ENCODE results near the gene PCNX1.

PCNX1 gene

DNA sequence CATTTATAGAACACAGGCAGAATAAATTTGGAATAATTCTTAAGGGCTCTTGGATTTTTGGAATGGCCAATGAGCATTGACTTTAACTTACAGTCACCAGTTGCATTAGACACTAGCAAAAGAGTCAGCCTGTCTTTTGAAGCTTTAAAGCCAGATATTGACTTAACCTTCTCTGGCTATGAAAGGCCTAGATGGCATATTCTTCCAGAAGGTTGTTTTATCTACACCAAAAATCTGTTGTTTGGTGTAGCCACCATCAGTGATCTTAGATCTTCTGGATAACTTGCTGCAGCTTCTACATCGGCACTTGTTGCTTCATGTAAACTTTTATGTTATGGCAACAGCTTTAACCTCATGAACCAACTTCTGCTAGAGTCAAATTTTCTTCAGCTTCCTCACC is 10.4 kb downstream of the PCNX1 start:
- Histone ChIP-seq H3K27me3 (ENCODE audit: insufficient read depth, poor library complexity, severe bottlenecking) (no peaks in the 10 kb centered on the region), H3K27ac (replicated peaks) (peak overlapping the region; percentile 31; the same call in 1 of the 2 replicates), H3K4me3 (replicated peaks; ENCODE audit: insufficient read depth, low read length) (no peak overlapping the region)
- TF ChIP-seq POLR2AphosphoS5 (IDR thresholded peaks at IDR 0.05; ENCODE audit: low read depth) (no peak), CTCF (IDR thresholded peaks at IDR 0.05; ENCODE audit: insufficient read depth, low read length) (no peak), REST (IDR thresholded peaks at IDR 0.05; ENCODE audit: insufficient replicate concordance, low read depth) (no peak), SPI1 (IDR thresholded peaks at IDR 0.05; ENCODE audit: borderline replicate concordance, low read depth) (no peak), GABPA (IDR thresholded peaks at IDR 0.05; ENCODE audit: low read depth) (no peak)
- no peak for DNase-seq (ENCODE audit: low read depth in 1 of 2, low spot score in 1 of 2)

DNA sequence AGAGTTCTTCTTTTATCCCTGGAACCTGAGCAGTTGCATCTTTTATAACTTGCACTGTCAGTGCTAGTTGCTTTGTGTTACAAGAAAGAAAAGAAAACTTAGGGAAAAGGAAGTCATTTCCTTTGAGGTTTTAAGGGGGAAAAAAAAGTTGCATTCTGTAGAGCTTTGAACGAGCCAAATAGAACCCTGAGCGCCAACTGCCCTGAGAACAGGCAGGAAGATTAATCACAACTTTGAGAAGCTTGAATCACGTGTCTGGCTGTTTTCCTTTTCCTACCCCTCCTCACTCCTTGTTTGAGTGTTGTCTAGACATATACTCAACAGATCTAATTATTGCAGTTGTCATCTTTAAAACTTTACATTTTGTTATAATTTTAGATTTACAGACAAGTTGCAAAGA is 12.5 kb downstream of the PCNX1 start:
- no peaks in the 10 kb centered on the region for H3K27me3 ChIP-seq (ENCODE audit: insufficient read depth, poor library complexity, severe bottlenecking)
- no peak for TF ChIP-seq REST (IDR thresholded peaks at IDR 0.05; ENCODE audit: insufficient replicate concordance, low read depth)
- TF ChIP-seq SPI1 (IDR thresholded peaks at IDR 0.05; ENCODE audit: borderline replicate concordance, low read depth) = no peak
- TF ChIP-seq POLR2AphosphoS5 (IDR thresholded peaks at IDR 0.05; ENCODE audit: low read depth) = no peak
- TF ChIP-seq GABPA (IDR thresholded peaks at IDR 0.05; ENCODE audit: low read depth) = no peak
- TF ChIP-seq CTCF (IDR thresholded peaks at IDR 0.05; ENCODE audit: insufficient read depth, low read length) = no peak
- no peak overlapping the region for H3K27ac ChIP-seq (replicated peaks)
- H3K4me3 ChIP-seq (replicated peaks; ENCODE audit: insufficient read depth, low read length) = no peak overlapping the region
- DNase-seq (ENCODE audit: low read depth in 1 of 2, low spot score in 1 of 2) = no peak

DNA sequence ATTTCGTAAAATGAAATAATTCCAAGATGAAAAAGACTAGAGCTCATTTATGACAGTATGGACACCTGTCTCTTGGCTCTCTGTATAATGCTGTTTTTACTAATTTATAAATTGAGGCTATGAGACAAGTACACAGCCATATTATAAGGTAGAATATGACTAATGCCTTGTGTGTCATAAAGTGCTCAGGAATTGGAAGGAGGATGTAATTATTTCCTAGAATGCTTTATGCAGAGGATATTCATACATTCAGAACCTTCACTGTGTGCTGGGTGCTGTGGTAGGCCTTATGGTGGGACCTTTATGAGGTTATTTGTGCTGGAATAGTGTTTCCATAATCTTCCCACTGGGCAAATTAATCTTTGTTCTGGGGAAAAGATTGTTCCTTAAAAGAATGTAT is 13.3 kb downstream of the PCNX1 start:
- no peak for DNase-seq (ENCODE audit: low read depth in 1 of 2, low spot score in 1 of 2)
- H3K4me3 ChIP-seq (replicated peaks; ENCODE audit: insufficient read depth, low read length) = no peak overlapping the region
- H3K27me3 ChIP-seq (ENCODE audit: insufficient read depth, poor library complexity, severe bottlenecking) = no peaks in the 10 kb centered on the region
- H3K27ac ChIP-seq (replicated peaks) = no peak overlapping the region
- TF ChIP-seq REST (IDR thresholded peaks at IDR 0.05; ENCODE audit: insufficient replicate concordance, low read depth) (no peak), CTCF (IDR thresholded peaks at IDR 0.05; ENCODE audit: insufficient read depth, low read length) (no peak), SPI1 (IDR thresholded peaks at IDR 0.05; ENCODE audit: borderline replicate concordance, low read depth) (no peak), POLR2AphosphoS5 (IDR thresholded peaks at IDR 0.05; ENCODE audit: low read depth) (no peak), GABPA (IDR thresholded peaks at IDR 0.05; ENCODE audit: low read depth) (no peak)
